HepG2 (cell line): Measurements from ENCODE around the gene MAVS. TPM values are rescaled to one million over a fixed set of nuclear protein-coding genes. Genes with fewer than 3 reads are reported as not detected.

Source experiments
- ADNP ChIP-seq: sonication (generic); formaldehyde crosslinking; IDR thresholded peaks from 2 replicates; pipeline ENCODE4 v1.4.0; 2020; ENCODE audit warnings: missing genetic modification reagents
- DR1 ChIP-seq: sonication (generic); formaldehyde crosslinking; IDR thresholded peaks from 2 replicates; pipeline ENCODE4 v1.8.0; 2021; ENCODE audit warnings: mild to moderate bottlenecking, missing genetic modification reagents, inconsistent platforms
- FOXA3 ChIP-seq: IDR thresholded peaks from 2 replicates; pipeline ENCODE4 v1.6.1; 2016; ENCODE audit warnings: missing genetic modification reagents, missing compliant biosample characterization
- IRF9 ChIP-seq: sonication (generic); formaldehyde crosslinking; IDR thresholded peaks from 2 replicates; pipeline ENCODE4 v1.8.0; 2022; ENCODE audit warnings: missing genetic modification reagents, mild to moderate bottlenecking, borderline replicate concordance
- KDM2A ChIP-seq: sonication (generic); formaldehyde crosslinking; IDR thresholded peaks from 2 replicates; pipeline ENCODE4 v1.4.0; 2020; ENCODE audit warnings: low read depth, missing genetic modification reagents, borderline replicate concordance
- KLF13 ChIP-seq: sonication (generic); formaldehyde crosslinking; IDR thresholded peaks from 2 replicates; pipeline ENCODE4 v1.4.0; 2020; ENCODE audit warnings: mild to moderate bottlenecking, missing genetic modification reagents
- MED8 ChIP-seq: sonication (generic); formaldehyde crosslinking; IDR thresholded peaks from 2 replicates; pipeline ENCODE4 v1.8.1; 2023; ENCODE audit warnings: mild to moderate bottlenecking, missing genetic modification reagents; ENCODE audit not compliant: insufficient replicate concordance
- MIER2 ChIP-seq: IDR thresholded peaks from 2 replicates; pipeline ENCODE4 v1.6.1; 2016; ENCODE audit warnings: missing biosample characterization, missing genetic modification reagents
- MZF1 ChIP-seq: sonication (generic); formaldehyde crosslinking; IDR thresholded peaks from 2 replicates; pipeline ENCODE4 v1.8.1; 2023; ENCODE audit warnings: mild to moderate bottlenecking, missing genetic modification reagents, borderline replicate concordance
- NONO ChIP-seq, 2 experiments: fragments of 450-650 bp in 1 of 2; sonication (generic) in 1 of 2; formaldehyde crosslinking in 1 of 2; IDR thresholded peaks in 1 of 2; conservative IDR thresholded peaks in 1 of 2; 2 replicates each; pipeline versions ENCODE4 v1.6.1 to v1.8.0; 2017 to 2022; ENCODE audit warnings: mild to moderate bottlenecking in 1 of 2, missing genetic modification reagents in 1 of 2, moderate library complexity in 1 of 2
- PHB2 ChIP-seq: fragments of 450-650 bp; IDR thresholded peaks from 2 replicates; pipeline ENCODE4 v1.6.1; 2018; ENCODE audit not compliant: partially characterized antibody
- PHF5A ChIP-seq: IDR thresholded peaks from one replicate; pipeline ENCODE4 v1.6.1; 2018; ENCODE audit warnings: low read depth, missing genetic modification reagents; ENCODE audit not compliant: unreplicated experiment
- POGK ChIP-seq: sonication (generic); formaldehyde crosslinking; conservative IDR thresholded peaks from 2 replicates; pipeline ENCODE4 v1.8.0; 2022; ENCODE audit warnings: mild to moderate bottlenecking, moderate library complexity, missing genetic modification reagents
- SNAI1 ChIP-seq: sonication (generic); formaldehyde crosslinking; IDR thresholded peaks from 2 replicates; pipeline ENCODE4 v1.5.0; 2020; ENCODE audit warnings: mild to moderate bottlenecking, missing genetic modification reagents, borderline replicate concordance
- SP1 ChIP-seq, 2 experiments: fragments of 450-650 bp in 1 of 2; sonication (generic) in 1 of 2; formaldehyde crosslinking in 1 of 2; IDR thresholded peaks; 2 replicates each; pipeline versions ENCODE4 v1.4.0 to v1.6.1; 2016 to 2020; ENCODE audit warnings: missing genetic modification reagents in 1 of 2
- SP140L ChIP-seq: sonication (generic); formaldehyde crosslinking; IDR thresholded peaks from 2 replicates; pipeline ENCODE4 v1.4.0; 2020; ENCODE audit warnings: missing genetic modification reagents, borderline replicate concordance
- SPEN ChIP-seq: sonication (generic); formaldehyde crosslinking; IDR thresholded peaks from 2 replicates; pipeline ENCODE4 v1.5.1; 2020; ENCODE audit warnings: low read depth, mild to moderate bottlenecking, missing genetic modification reagents
- STAT5B ChIP-seq: sonication (generic); formaldehyde crosslinking; IDR thresholded peaks from 2 replicates; pipeline ENCODE4 v1.4.0; 2020; ENCODE audit warnings: missing genetic modification reagents
- TBL1XR1 ChIP-seq: fragments of 150-350 bp; IDR thresholded peaks from 2 replicates; pipeline ENCODE4 v1.6.1; 2014; ENCODE audit warnings: borderline replicate concordance, low read length; ENCODE audit not compliant: partially characterized antibody
- TFE3 ChIP-seq: IDR thresholded peaks from 2 replicates; pipeline ENCODE4 v1.6.1; 2016
- XBP1 ChIP-seq: sonication (generic); formaldehyde crosslinking; IDR thresholded peaks from 2 replicates; pipeline ENCODE4 v1.5.0; 2020; ENCODE audit warnings: missing genetic modification reagents
- ZBTB38 ChIP-seq: sonication (generic); formaldehyde crosslinking; IDR thresholded peaks from 2 replicates; pipeline ENCODE4 v1.5.1; 2020; ENCODE audit warnings: mild to moderate bottlenecking, missing genetic modification reagents
- ZFP1 ChIP-seq: IDR thresholded peaks from 2 replicates; pipeline ENCODE4 v1.6.1; 2016
- ZFP41 ChIP-seq: sonication (generic); formaldehyde crosslinking; IDR thresholded peaks from 2 replicates; pipeline ENCODE4 v1.4.0; 2020; ENCODE audit warnings: mild to moderate bottlenecking, missing genetic modification reagents, borderline replicate concordance
- ZFX ChIP-seq: sonication (generic); formaldehyde crosslinking; IDR thresholded peaks from 2 replicates; pipeline ENCODE4 v1.4.0; 2020; ENCODE audit warnings: mild to moderate bottlenecking, low read depth, missing genetic modification reagents, moderate library complexity
- ZNF746 ChIP-seq: sonication (generic); formaldehyde crosslinking; IDR thresholded peaks from 2 replicates; pipeline ENCODE4 v1.8.0; 2022; ENCODE audit warnings: mild to moderate bottlenecking, missing genetic modification reagents
- ZNF883 ChIP-seq: sonication (generic); formaldehyde crosslinking; IDR thresholded peaks from 2 replicates; pipeline ENCODE4 v1.5.1; 2020; ENCODE audit warnings: mild to moderate bottlenecking, missing genetic modification reagents; ENCODE audit errors: not compliant biosample characterization
- polyA plus RNA-seq, 8 experiments: library from polyadenylated mRNA; depleted of rRNA in 3 of 8; stranded (reverse) in 7 of 8; unstranded in 1 of 8; fragments of >200 nt; fragmentation: Illumina TruSeq in 4 of 8; extraction: Trizol in 4 of 8; gene quantifications; 2 replicates each; pipeline versions ENCODE4 v1.2.1 to v1.2.3, GENCODE V29; 2011 to 2016; ENCODE audit warnings: low read depth in 4 of 8, missing spikeins in 1 of 8, mixed read lengths in 1 of 8; ENCODE audit not compliant: insufficient read depth in 1 of 8
- total RNA-seq, 5 experiments: library from RNA; depleted of rRNA; stranded (reverse); fragments of >200 nt; fragmentation: Illumina TruSeq; extraction: Trizol; gene quantifications; 2 replicates each; pipeline ENCODE4 v1.2.3, GENCODE V29; 2016; ENCODE audit warnings: low read depth in 1 of 5

The MAVS gene
- total and polyA plus RNA-seq, 2 of the 13 experiments (the other 11 are each of a cell fraction or from before 2014, with no cell fraction given), result 27.3 to 36.6 TPM

- peak; percentile 100 for TF ChIP-seq DR1 (CRISPR knock-in tag)
- peak; percentile 76 for TF ChIP-seq ZBTB38 (CRISPR knock-in tag)
- peak; percentile 85 for TF ChIP-seq PHF5A (CRISPR knock-in tag)
- no peak for TF ChIP-seq KLF13 (CRISPR knock-in tag)
- TF ChIP-seq POGK (CRISPR knock-in tag), result peak; percentile 68; the same call in 1 of the 2 replicates
- peak; percentile 60; the same call in 1 of the 2 replicates for TF ChIP-seq TFE3
- TF ChIP-seq SP140L (CRISPR knock-in tag), result peak; percentile 54; the same call in 1 of the 2 replicates
- peak; percentile 98 for TF ChIP-seq IRF9
- TF ChIP-seq ZNF883 (CRISPR knock-in tag), result no peak
- TF ChIP-seq ZNF746 (CRISPR knock-in tag), result peak; percentile 78; the same call in 1 of the 2 replicates
- peak; percentile 34 for TF ChIP-seq FOXA3 (CRISPR knock-in tag)
- TF ChIP-seq MED8, result no peak
- no peak; the same call in 1 of the 2 replicates for TF ChIP-seq XBP1 (CRISPR knock-in tag)
- 0 out of 2 replicates have a peak, but pooled peaks have one; percentile 29 for TF ChIP-seq SP1 (IDR thresholded peaks at IDR 0.05)
- peak; percentile 86 for TF ChIP-seq SP1 (CRISPR knock-in tag; IDR thresholded peaks at IDR 0.05)
- TF ChIP-seq TBL1XR1, result peak; percentile 7
- peak; percentile 96 for TF ChIP-seq KDM2A (CRISPR knock-in tag)
- peak; percentile 94 for TF ChIP-seq SPEN (CRISPR knock-in tag)
- no peak for TF ChIP-seq MIER2 (CRISPR knock-in tag)
- TF ChIP-seq STAT5B, result no peak
- TF ChIP-seq ADNP (CRISPR knock-in tag), result no peak
- peak; percentile 99 for TF ChIP-seq ZFX (CRISPR knock-in tag)
- TF ChIP-seq PHB2, result no peak
- peak; percentile 96 for TF ChIP-seq SNAI1 (CRISPR knock-in tag)
- no peak for TF ChIP-seq NONO (IDR thresholded peaks at IDR 0.05)
- TF ChIP-seq NONO (CRISPR knock-in tag; conservative IDR thresholded peaks at IDR 0.05), result peak; percentile 99
- no peak; the same call in 1 of the 2 replicates for TF ChIP-seq ZFP41 (CRISPR knock-in tag)
- TF ChIP-seq MZF1 (CRISPR knock-in tag), result peak; percentile 78; the same call in 1 of the 2 replicates
- TF ChIP-seq ZFP1 (CRISPR knock-in tag), result peak; percentile 75; the same call in 1 of the 2 replicates
Observed at GRCh38 chr20:3846740-3847428, at the start of gene MAVS (continued).
